Progenitor cell of endocrine pancreas (in vitro differentiated cells): ENCODE measurements around the gene UBXN6. TPM values are rescaled to one million over a fixed set of nuclear protein-coding genes. Genes with fewer than 3 reads are reported as not detected.

Experiments
- DNase-seq: peaks from one replicate; pipeline ENCODE4 v3.0.0; 2021; ENCODE audit warnings: low spot score; ENCODE audit not compliant: unreplicated experiment
- H3K27ac Mint-ChIP-seq: 2 replicates; pipeline ENCODE4 v1.8.0; 2021; ENCODE audit warnings: mild to moderate bottlenecking, moderate library complexity, mixed read lengths
- H3K27me3 Mint-ChIP-seq: 2 replicates; pipeline ENCODE4 v1.8.0; 2021; ENCODE audit warnings: mixed read lengths
- H3K36me3 Mint-ChIP-seq: 2 replicates; pipeline ENCODE4 v1.8.0; 2022; ENCODE audit warnings: mixed read lengths; ENCODE audit not compliant: insufficient read depth
- H3K4me1 Mint-ChIP-seq: 2 replicates; pipeline ENCODE4 v1.8.0; 2021; ENCODE audit warnings: low read depth, mixed read lengths
- H3K4me3 Mint-ChIP-seq: 2 replicates; pipeline ENCODE4 v1.8.0; 2021; ENCODE audit warnings: low read depth, mild to moderate bottlenecking, moderate library complexity, mixed read lengths
- H3K9me3 Mint-ChIP-seq: 2 replicates; pipeline ENCODE4 v1.8.0; 2021; ENCODE audit warnings: low read depth, mixed read lengths
- total RNA-seq: library from RNA; stranded (reverse); gene quantifications from 2 replicates; pipeline ENCODE4 v1.2.1, GENCODE V29; 2021
- TF ChIP-seq, protein P1 (sequence below): fragments of 200-600 bp; sonication (generic); IDR thresholded peaks from one replicate; pipeline ENCODE4 v1.5.0; 2021; ENCODE audit warnings: antibody characterized with exemption, mild to moderate bottlenecking; ENCODE audit not compliant: unreplicated experiment

UBXN6 gene
- total RNA-seq, 1 donor from 2014 or later, result 57.2 TPM

DNA sequence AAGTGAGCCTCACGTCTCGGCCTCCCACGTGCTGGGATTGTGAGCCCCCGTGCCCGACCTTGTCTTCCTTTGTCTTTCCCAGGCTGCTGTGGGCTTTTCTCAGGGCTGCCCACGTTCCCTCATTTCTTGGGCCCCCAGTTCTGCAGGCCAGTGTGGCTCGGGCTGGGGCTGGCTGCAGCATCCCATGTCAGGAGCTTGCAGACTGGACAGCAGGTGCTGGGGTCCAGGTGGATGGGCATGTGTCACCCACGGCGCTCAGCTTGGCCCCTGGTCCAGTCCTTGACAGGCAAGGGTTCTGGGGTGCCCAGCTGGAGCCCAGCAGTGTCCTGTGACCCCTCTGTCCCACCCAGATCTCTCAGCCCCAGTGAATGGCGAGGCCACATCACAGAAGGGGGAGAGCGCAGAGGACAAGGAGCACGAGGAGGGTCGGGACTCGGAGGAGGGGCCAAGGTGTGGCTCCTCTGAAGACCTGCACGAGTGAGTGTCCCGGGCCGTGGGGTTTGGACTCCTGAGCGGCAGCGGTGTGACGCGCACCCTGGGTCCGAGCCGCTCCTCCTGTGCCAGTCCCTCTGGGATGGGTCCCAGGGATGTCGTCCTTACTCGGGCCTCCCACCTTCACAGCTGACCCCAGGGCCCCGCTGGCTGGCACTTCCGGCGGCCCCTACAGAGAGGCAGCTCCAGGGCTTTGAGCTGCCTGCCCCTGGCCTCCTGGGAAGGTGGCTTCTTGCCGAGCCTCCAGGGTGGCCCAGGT, 43.4 kb upstream of the UBXN6 start:
- H3K36me3 Mint-ChIP-seq, result peaks cover 9% of the 10 kb centered on the region
- no peaks in the 10 kb centered on the region for H3K27me3 Mint-ChIP-seq
- H3K9me3 Mint-ChIP-seq, result no peaks in the 10 kb centered on the region
- DNase-seq, result no peak
- TF ChIP-seq, protein P1, sequence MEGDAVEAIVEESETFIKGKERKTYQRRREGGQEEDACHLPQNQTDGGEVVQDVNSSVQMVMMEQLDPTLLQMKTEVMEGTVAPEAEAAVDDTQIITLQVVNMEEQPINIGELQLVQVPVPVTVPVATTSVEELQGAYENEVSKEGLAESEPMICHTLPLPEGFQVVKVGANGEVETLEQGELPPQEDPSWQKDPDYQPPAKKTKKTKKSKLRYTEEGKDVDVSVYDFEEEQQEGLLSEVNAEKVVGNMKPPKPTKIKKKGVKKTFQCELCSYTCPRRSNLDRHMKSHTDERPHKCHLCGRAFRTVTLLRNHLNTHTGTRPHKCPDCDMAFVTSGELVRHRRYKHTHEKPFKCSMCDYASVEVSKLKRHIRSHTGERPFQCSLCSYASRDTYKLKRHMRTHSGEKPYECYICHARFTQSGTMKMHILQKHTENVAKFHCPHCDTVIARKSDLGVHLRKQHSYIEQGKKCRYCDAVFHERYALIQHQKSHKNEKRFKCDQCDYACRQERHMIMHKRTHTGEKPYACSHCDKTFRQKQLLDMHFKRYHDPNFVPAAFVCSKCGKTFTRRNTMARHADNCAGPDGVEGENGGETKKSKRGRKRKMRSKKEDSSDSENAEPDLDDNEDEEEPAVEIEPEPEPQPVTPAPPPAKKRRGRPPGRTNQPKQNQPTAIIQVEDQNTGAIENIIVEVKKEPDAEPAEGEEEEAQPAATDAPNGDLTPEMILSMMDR, result no peak
- no peaks in the 10 kb centered on the region for H3K4me1 Mint-ChIP-seq
- no peak overlapping the region for H3K4me3 Mint-ChIP-seq
- H3K27ac Mint-ChIP-seq, result peak overlapping the region; percentile 52

DNA sequence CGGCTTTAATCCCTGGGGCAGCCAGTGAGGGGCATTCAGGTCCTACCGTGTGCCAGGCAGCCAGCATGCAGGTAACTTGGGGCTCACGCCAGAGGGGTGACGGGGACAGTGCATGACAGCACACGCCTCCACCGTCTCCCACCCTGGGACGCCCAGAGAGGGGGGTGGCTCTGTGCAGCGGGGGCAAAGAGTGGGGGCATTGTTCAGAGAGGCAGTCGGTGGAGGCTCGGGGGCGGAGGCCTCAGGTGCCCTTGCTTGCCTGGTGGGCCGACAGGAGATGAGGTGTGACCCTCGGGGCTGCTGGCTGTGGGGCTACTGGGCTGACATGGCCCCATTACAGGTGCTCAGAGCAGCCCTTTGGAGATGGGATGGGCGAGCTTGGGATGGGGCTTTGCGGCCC, 42.3 kb upstream of the UBXN6 start:
- no peaks in the 10 kb centered on the region for H3K9me3 Mint-ChIP-seq
- TF ChIP-seq, protein P1, result no peak
- no peak overlapping the region for H3K27ac Mint-ChIP-seq
- H3K36me3 Mint-ChIP-seq, result peaks cover 4% of the 10 kb centered on the region
- no peak overlapping the region for H3K4me3 Mint-ChIP-seq
- DNase-seq, result no peak
- H3K4me1 Mint-ChIP-seq, result no peaks in the 10 kb centered on the region
- H3K27me3 Mint-ChIP-seq, result no peaks in the 10 kb centered on the region

DNA sequence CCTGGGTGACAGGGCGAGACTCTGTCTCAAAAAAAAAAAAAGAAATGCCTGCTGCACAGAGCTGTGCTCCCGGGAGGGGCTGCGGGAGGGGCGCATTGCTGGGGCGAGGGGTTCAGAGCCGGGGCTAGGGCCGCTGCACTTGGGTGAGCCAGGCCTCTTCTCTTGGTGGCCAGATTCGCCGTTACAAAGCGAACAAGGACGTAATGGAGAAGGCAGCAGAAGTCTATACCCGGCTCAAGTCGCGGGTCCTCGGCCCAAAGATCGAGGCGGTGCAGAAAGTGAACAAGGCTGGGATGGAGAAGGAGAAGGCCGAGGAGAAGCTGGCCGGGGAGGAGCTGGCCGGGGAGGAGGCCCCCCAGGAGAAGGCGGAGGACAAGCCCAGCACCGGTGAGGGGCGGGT, 41.7 kb upstream of the UBXN6 start:
- no peak overlapping the region for H3K27ac Mint-ChIP-seq
- DNase-seq, result no peak
- H3K27me3 Mint-ChIP-seq, result no peaks in the 10 kb centered on the region
- H3K9me3 Mint-ChIP-seq, result no peaks in the 10 kb centered on the region
- H3K4me3 Mint-ChIP-seq, result no peak overlapping the region
- no peaks in the 10 kb centered on the region for H3K4me1 Mint-ChIP-seq
- peaks cover 6% of the 10 kb centered on the region for H3K36me3 Mint-ChIP-seq
- TF ChIP-seq, protein P1, result no peak

DNA sequence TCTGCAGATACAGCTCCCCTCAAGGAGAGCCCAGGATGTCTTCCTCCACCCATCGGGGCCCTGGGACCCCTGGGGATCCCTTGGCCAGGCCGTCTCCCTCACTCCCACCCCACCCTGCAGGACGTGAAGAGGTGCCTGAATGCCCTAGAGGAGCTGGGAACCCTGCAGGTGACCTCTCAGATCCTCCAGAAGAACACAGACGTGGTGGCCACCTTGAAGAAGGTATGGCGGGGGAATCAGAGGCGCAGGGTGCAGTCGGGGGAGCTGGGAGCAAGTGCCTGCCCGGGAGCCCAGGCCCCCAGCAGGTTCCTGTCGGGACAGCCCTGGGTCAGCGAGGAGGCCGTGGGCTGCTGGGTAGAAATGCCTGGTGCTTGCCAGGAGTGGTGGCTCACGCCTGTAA, 41.1 kb upstream of the UBXN6 start:
- Mint-ChIP-seq H3K4me3 (no peak overlapping the region), H3K27ac (no peak overlapping the region), H3K36me3 (peaks cover 6% of the 10 kb centered on the region), H3K4me1 (no peaks in the 10 kb centered on the region), H3K27me3 (no peaks in the 10 kb centered on the region), H3K9me3 (no peaks in the 10 kb centered on the region)
- no peak for DNase-seq
- TF ChIP-seq, protein P1, result no peak

DNA sequence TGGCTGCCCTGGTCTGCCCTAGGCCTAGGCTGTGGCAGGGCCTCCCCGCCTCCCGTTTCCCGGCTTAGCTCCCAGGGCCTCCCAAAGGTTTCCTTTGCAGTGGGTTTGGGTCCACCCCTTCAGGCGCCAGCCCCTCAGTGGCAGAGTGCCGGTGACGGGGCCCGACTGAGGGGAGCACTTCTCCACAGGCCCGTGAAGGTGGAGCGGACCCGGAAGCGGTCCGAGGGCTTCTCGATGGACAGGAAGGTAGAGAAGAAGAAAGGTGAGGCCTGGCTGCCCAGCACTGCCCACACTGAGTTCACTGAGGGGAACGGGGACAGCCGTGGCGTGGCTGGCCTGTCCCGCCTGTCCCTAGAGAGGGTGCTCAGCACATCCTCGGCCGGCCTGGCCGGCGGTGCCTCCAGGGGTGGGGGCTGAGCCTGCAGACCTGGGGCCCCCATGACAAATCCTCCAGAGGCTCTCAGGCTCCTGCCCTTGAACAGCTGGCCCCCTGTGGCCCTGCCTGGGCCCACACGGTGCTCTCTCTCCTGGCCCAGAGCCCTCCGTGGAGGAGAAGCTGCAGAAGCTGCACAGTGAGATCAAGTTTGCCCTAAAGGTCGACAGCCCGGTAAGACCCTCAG, 40.3 kb upstream of the UBXN6 start:
- no peaks in the 10 kb centered on the region for H3K27me3 Mint-ChIP-seq
- no peak overlapping the region for H3K27ac Mint-ChIP-seq
- H3K4me1 Mint-ChIP-seq, result no peaks in the 10 kb centered on the region
- no peak for DNase-seq
- H3K36me3 Mint-ChIP-seq, result peaks cover 6% of the 10 kb centered on the region
- TF ChIP-seq, protein P1, result no peak
- no peaks in the 10 kb centered on the region for H3K9me3 Mint-ChIP-seq
- no peak overlapping the region for H3K4me3 Mint-ChIP-seq
